ENCODE results near the gene FERMT3. TPM values are rescaled to one million over a fixed set of nuclear protein-coding genes. Genes with fewer than 3 reads are reported as not detected.

Gene FERMT3
- polyA plus RNA-seq, 1 donor = 4.1 TPM

GRCh38 chr11:64185693-64186491 lies 20.6 kb upstream of the FERMT3 start, which contains the start of gene STIP1:
STIP1 (plus strand) TSS chr11:64186171; CDS start chr11:64186262, 91 bp downstream.
- peak; percentile 100 for DNase-seq

GRCh38 chr11:64186492-64187165 lies 19.9 kb upstream of the FERMT3 start:
- peak; percentile 15 for DNase-seq

DNA sequence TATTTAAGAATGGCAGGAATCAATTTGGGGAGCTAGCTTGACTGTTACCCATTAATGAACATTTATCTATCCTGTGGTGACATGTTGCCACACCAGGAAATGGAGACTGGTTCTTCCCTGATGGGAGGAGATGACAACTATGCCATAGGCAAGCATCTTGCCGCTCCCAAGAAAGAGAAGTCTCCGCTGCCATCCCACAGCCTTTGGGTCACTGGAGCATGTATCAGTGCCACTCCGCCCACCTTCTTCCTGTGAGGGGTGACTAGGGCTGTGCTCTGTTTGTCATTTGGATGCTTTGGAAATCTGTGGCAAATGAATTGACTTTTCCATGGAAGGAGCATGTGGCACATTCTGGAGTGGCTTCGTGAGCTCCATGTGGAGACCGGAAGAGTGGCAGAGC lies 14.1 kb upstream of the FERMT3 start:
- DNase-seq = no peak

DNA sequence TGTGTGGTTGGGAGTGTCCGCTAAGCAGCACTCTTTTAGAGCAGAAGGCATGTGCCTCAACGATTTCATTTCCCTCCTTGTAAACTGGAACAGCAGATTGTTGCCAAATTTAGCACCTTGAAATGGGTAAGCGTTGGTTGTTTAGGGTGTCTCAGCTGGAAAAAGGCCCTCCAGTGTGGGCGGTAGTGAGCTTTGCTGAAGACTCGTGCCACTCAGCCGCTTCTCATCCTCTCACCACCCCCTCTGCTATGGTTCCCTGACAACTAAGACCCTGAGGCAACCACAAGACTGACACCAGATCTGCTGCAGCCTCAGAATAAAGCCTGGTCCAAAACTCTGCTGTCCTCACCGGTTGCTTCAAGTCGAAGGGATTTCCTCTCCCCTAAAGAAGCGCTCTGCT lies 9.9 kb upstream of the FERMT3 start:
- DNase-seq = no peak

GRCh38 chr11:64198511-64198910 lies 8.0 kb upstream of the FERMT3 start:
- no peak for DNase-seq

DNA sequence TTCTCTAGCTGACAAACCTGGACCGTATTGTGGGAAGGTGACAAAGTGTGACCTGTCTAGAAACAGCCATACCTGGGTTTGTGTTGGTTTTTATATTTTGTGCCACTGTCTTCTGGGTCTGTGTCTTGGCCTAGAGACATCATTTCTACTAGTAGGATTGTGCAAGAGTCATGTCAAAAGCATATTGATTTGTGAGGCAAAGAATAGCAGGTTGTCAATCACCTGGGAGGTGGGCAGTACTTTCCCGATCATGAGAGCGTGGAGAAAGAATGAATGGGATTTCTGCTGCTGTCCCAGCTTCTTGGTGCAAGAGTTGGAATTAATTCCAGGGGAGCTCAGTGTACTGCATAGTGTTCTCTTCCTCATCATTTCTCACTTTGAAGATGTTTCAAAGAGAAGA lies 5.0 kb upstream of the FERMT3 start:
- DNase-seq = no peak

- no peak for DNase-seq
Observed at GRCh38 chr11:64202992-64203391, 3.5 kb upstream of the FERMT3 start.

GRCh38 chr11:64203421-64204079 lies 3.0 kb upstream of the FERMT3 start:
- DNase-seq = no peak

DNA sequence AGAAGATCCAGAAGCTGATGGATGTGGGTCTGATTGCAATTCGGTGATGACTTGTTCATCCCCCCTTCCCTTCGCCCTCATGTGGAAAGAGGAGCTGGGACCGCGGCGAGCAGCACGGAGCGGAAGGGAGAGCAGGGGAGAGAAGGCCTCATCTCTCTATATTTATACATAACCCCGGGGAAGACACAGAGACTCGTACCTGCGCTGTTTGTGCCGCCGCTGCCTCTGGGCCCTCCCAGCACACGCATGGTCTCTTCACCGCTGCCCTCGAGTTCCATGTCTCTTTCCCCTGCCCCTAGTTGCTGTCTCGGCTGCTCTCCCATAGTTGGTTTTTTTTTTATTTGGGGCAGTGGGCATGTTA lies 2.5 kb upstream of the FERMT3 start:
- DNase-seq = no peak

- DNase-seq = peak; percentile 90
Observed at GRCh38 chr11:64204464-64204989, 2.0 kb upstream of the FERMT3 start.

DNA sequence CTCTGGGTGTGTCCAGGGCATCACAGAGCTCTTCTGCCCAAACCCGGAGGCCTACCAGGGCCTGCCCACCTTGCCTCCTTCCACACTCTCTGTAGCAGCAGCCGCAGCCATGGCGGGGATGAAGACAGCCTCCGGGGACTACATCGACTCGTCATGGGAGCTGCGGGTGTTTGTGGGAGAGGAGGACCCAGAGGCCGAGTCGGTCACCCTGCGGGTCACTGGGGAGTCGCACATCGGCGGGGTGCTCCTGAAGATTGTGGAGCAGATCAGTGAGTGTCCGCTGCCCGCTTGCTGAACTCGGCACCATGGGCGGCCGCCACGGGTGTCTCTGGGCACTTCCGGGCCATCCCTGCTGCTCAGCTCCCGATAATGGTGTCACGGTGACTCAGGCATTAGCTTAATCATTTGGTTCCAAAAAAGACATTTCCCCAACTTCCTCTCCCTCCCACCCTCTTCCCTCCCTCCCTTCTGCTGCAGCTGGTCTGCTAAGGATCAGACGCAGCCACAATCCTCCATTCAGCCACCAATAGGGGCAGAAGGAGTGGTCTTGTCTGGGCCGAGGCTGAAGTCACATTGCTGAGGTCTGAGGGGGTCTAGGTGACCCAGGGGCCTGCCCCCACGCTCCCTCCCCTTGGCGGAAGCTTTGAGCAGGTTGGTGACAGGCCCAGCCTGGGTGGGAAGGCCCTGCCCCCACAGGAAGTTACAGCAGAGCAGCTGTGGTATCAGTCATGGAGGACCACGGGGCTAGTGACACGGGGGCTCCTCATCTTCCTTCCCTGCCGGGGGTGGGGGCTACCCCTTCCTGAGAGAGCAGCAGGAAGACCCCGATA lies 950 bp downstream of the FERMT3 start:
- DNase-seq = no peak

DNA sequence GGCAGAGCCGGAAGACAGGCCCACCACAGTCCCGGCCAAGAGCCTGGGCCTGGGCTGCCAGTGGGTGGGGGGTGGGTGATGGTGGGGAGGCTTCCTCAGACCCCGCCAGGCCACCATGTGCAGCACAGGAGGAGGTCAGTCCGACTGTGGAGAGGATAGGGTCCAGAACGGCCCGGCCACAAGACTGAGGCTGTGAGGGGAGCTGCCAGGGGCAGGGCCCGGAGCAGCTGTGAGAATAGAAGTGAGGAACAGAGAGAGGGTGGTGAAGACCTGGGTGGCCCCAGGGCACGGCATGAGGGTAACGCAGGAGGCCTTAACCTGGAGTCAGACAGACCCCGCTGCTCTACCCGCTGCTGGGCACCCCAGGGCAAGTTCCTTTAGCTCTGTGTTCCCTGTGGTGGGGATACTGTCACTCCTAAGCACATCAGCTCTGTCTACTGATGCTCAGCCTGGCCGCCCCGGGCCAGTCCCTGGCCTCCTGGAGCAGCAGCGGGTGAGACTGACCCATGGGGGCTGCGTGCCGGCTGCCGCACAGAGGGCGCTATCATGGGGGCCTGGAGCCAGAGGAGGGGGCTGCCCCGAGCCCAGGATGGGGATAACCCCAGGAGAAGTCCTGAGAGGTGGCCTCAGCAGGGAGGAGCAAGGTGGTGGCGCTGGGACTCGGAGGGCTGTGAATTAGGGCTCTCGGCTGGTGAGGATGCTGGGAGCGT lies 1.7 kb downstream of the FERMT3 start:
- DNase-seq = no peak

GRCh38 chr11:64208796-64209562 lies 2.5 kb downstream of the FERMT3 start:
- DNase-seq = no peak

- DNase-seq = no peak
Observed at GRCh38 chr11:64209563-64209843, 3.0 kb downstream of the FERMT3 start.

- DNase-seq = no peak
Observed at GRCh38 chr11:64210301-64211020, 3.9 kb downstream of the FERMT3 start.

- no peak for DNase-seq
Observed at GRCh38 chr11:64211181-64211872, 4.8 kb downstream of the FERMT3 start.

GRCh38 chr11:64216879-64217278 lies 10.4 kb downstream of the FERMT3 start:
- no peak for DNase-seq

GRCh38 chr11:64218628-64219353 lies 12.3 kb downstream of the FERMT3 start:
- DNase-seq = no peak

DNA sequence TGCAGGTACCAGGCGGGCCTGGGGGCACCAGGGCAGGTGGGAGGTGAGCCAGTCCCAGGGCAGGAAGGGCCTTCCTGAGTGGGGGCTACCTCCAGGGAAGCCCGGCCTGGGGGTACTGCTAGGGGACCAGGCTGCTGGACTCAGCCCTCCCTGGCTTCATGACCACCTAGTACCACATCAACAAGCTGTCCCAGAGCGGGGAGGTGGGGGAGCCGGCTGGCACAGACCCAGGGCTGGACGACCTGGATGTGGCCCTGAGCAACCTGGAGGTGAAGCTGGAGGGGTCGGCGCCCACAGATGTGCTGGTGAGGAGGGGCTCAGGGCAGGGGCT lies 12.8 kb downstream of the FERMT3 start:
- DNase-seq = no peak
